Heart right ventricle (tissue), 16 donors: ENCODE measurements around the gene PPP6R3. TPM values are rescaled to one million over a fixed set of nuclear protein-coding genes. Genes with fewer than 3 reads are reported as not detected.

Source experiments
- ATAC-seq, 8 donors: fragments of 200-7000 bp; cut with Tn5 transposase; one replicate each; pipeline ENCODE4 v1.9.1; 2020; ENCODE audit warnings: mild to moderate bottlenecking in 8 of 8, moderate library complexity in 8 of 8, moderate number of reproducible peaks in 1 of 8
- DNase-seq, 2 donors: peaks; one replicate each; pipeline ENCODE4 v3.0.0-alpha.2; 2020
- H3K27ac ChIP-seq, 10 donors: fragments of 200-600 bp; sonication (generic) in 2 of 10; one replicate each; pipeline versions ENCODE4 v1.5.0 to v1.8.0; 2020 to 2022; ENCODE audit warnings: mild to moderate bottlenecking in 3 of 10
- H3K27me3 ChIP-seq, 7 donors: fragments of 200-600 bp; one replicate each; pipeline ENCODE4 v1.8.0; 2021 to 2022; ENCODE audit warnings: mild to moderate bottlenecking in 2 of 7
- H3K36me3 ChIP-seq, 9 donors: fragments of 200-600 bp; sonication (generic) in 1 of 9; one replicate each; pipeline versions ENCODE4 v1.5.0 to v1.8.0; 2020 to 2022; ENCODE audit warnings: mild to moderate bottlenecking in 2 of 9
- H3K4me1 ChIP-seq, 9 donors: fragments of 200-600 bp; sonication (generic) in 1 of 9; one replicate each; pipeline versions ENCODE4 v1.5.0 to v1.8.0; 2020 to 2022; ENCODE audit warnings: mild to moderate bottlenecking in 4 of 9
- H3K4me3 ChIP-seq, 10 donors: fragments of 200-600 bp; sonication (generic) in 2 of 10; one replicate each; pipeline versions ENCODE4 v1.5.0 to v1.8.0; 2020 to 2022; ENCODE audit warnings: mild to moderate bottlenecking in 7 of 10, moderate library complexity in 2 of 10
- H3K9me3 ChIP-seq, 11 donors: fragments of 200-600 bp in 10 of 11; sonication (generic) in 2 of 11; one replicate each; pipeline versions ENCODE4 v1.5.0 to v1.8.0; 2013 to 2022; ENCODE audit warnings: mild to moderate bottlenecking in 2 of 11, control low read depth in 1 of 11, moderate library complexity in 1 of 11
- CTCF ChIP-seq, 9 donors: fragments of 200-600 bp; sonication (generic) in 2 of 9; IDR thresholded peaks; one replicate each; pipeline versions ENCODE4 v1.5.0 to v1.8.0; 2021 to 2022; ENCODE audit warnings: antibody characterized with exemption in 9 of 9, mild to moderate bottlenecking in 5 of 9, moderate library complexity in 1 of 9
- WGBS, 2 donors: extraction: QIAGEN DNeasy Blood & Tissue Kit; methylation state at CpG; one replicate each; pipeline ENCODE4 v1.1.7; 2013; ENCODE audit warnings: inconsistent platforms in 1 of 2; 5-methylcytosine and 5-hydroxymethylcytosine counted together
- intact Hi-C, 10 donors: fragments of 100-400 bp; cut with DNase I; formaldehyde crosslinking; loops; one replicate each; pipeline versions ENCODE4 v1.11.1 to v1.14.2; 2022
- polyA plus RNA-seq, 2 donors: library from polyadenylated mRNA; stranded (reverse); fragments of 200-250 nt; gene quantifications; one replicate each; pipeline ENCODE4 v1.2.3, GENCODE V29; 2013
- total RNA-seq, 10 donors: library from RNA; stranded (reverse); fragmentation: NEBNext Ultra II Directional in 3 of 10; extraction: Animal tissue kit (Norgen Biotek cat#: 25700) in 3 of 10; gene quantifications; one replicate each; pipeline versions ENCODE4 v1.2.1 to v1.2.4, GENCODE V29; 2021 to 2023
- donor health status: Arrhythmogenic right ventricular cardiomyopathy.
- donor health status: ischemic (EF 13 %, LVEDD 7.1; RV severe dilation, severe dysfunction).
- donor health status: healthy with polysubstance abuse.
- donor health status: DM: no; HTN: yes; CAD: no.
- donor health status: DM: no; HTN: no; CAD: no.
- donor health status: ischemic (EF 25% LVEDD 6.9; RV normal size, moderate dysfunction).
- donor health status: ischemic (EF 25% LVEDD 5.7; RV mildly dilated, moderate dysfunction).
- donor health status: healthy.
- donor health status: DM: yes; HTN: yes; CAD: no.
- donor health status: Ischemic cardiomyopathy.
- donor health status: ischemic (EF 35%, LVEDD 5.7; RV mildly dilated, moderate dysfunction).
- donor health status: nonischemic (EF 11% LVEDD 7.7; RV severe dilation, severe dysfunction).
- donor health status: DM: yes; HTN: yes; CAD: no.
- donor health status: PGD.
- donor health status: ischemic (EF 29% LVEDD 5.4; RV normal size, mild dysfunction).
- donor health status: nonischemic (EF 23%, LVEDD 6.1; RV moderate dilation, normal function).

The PPP6R3 gene
- total and polyA plus RNA-seq, 12 donors, result 18.4 to 98.1 (median 80.8) TPM

DNA sequence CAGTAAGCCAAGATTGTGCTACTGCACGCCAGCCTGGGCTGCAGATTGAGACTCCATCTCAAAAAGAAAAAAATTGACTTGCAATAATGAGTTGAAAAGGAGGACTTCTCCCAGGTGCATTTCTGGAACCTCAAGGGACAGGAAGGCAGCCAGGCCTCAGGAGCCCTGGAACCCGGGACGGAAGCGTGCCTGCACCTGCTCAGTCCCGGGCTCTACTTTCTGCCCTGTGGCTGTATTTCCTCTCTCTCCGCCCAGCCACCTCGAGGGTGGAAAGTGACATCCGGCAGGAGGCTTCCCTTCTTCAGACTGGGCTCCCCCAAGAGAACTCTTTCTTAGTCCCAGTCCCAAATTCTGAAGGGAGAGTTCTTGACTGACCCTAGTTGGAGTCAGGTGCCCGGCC, 203.6 kb downstream of the PPP6R3 start:
- intact Hi-C loops, result no loop called here
- Histone ChIP-seq H3K4me1 (peaks cover 2 to 8% (median 6%) of the 10 kb centered on the region in 9 donors), H3K27ac (no peak overlapping the region), H3K27me3 (peaks cover 0 to 35% (median 14%) of the 10 kb centered on the region in 7 donors), H3K36me3 (no peaks in the 10 kb centered on the region), H3K9me3 (no peaks in the 10 kb centered on the region), H3K4me3 (no peak overlapping the region)
- DNase-seq (no peak), ATAC-seq (no peak)
- no peak for TF ChIP-seq CTCF (IDR thresholded peaks at IDR 0.05)
- 79 to 89% methylated on average over 9 of the region's 9 CpGs for WGBS, 2 donors

DNA sequence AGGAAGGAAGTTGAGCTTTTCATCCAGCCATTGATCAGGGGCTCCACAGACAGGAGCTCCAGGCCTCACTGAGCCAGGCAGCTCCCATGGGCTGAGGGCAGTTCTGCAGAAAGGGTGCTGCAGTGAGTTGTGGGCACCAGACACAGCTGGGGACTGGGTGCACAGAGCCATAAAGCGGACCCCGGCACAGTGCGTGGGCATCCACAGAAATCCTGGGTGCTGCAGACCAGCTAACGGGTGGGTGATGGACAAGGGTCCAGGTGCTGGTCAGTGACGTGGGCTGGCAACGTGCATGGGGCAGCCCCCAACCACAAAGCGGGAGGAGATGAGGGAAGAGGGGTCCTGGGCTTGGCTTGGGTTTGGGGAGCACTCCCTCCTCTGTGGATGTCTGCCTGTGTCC, 204.4 kb downstream of the PPP6R3 start:
- DNase-seq (no peak), ATAC-seq (no peak)
- no peak for TF ChIP-seq CTCF (IDR thresholded peaks at IDR 0.05)
- intact Hi-C loops, result no loop called here
- Histone ChIP-seq H3K36me3 (no peaks in the 10 kb centered on the region), H3K27me3 (peaks cover 0 to 39% (median 14%) of the 10 kb centered on the region in 7 donors), H3K4me1 (peaks cover 0 to under 1% (median 0%) of the 10 kb centered on the region in 9 donors), H3K4me3 (no peak overlapping the region), H3K9me3 (no peaks in the 10 kb centered on the region), H3K27ac (no peak overlapping the region)
- WGBS, 2 donors, result 93 to 96% methylated on average over 7 of the region's 7 CpGs

Other genes with a start within 250 kb of the PPP6R3 start
- gene KMT5B, start 247.5 kb upstream of the PPP6R3 start, total RNA-seq, result 10 to 100 TPM; 26.2 to 37.1 (median 30.5) TPM
- gene KMT5B, start 247.5 kb upstream of the PPP6R3 start, polyA plus RNA-seq, result 10 to 100 TPM; 10.5 to 25.0 TPM
- gene C11orf24, start 188.8 kb upstream of the PPP6R3 start, total RNA-seq, result 10 to 100 TPM; 14.9 to 45.6 (median 28.1) TPM
- 10 to 100 TPM; 54.2 to 62.2 TPM for gene C11orf24, start 188.8 kb upstream of the PPP6R3 start, polyA plus RNA-seq
- gene LRP5, start 148.2 kb upstream of the PPP6R3 start, total RNA-seq, result 10 to 100 TPM; 33.9 to 73.3 (median 46.3) TPM
- gene LRP5, start 148.2 kb upstream of the PPP6R3 start, polyA plus RNA-seq, result 10 to 100 TPM; 23.2 to 71.6 TPM
- 1 to 10 TPM in 1 of 10 donors, under 1 TPM in 2, not detected in 7; 0.42 to 1.6 (median 0.61) TPM for gene GAL, start 223.8 kb downstream of the PPP6R3 start, total RNA-seq
- 1 to 10 TPM in 1 of 2 donors, not detected in 1; 2.9 TPM for gene GAL, start 223.8 kb downstream of the PPP6R3 start, polyA plus RNA-seq